ENCODE data around the gene DDR1.

DNA sequence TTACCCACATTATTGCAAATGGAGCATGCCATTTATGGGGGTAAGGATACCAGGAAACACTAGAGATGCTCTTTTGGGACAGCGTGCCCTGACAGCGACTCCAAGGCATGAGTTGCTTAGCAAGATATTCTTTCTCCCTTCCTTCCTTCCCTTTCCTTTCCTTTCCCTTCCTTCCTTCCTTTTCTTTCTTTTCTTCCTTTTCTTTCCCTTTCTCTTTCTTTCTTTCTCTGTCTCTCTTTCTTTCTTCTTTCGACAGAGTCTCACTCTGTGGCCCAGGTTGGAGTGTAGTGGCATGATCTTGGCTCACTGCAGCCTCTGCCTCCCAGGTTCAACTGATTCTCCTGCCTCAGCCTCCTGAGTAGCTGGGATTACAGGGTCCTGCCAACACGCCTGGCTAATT, 59.7 kb downstream of the DDR1 start:
- TF ChIP-seq, protein P1, sequence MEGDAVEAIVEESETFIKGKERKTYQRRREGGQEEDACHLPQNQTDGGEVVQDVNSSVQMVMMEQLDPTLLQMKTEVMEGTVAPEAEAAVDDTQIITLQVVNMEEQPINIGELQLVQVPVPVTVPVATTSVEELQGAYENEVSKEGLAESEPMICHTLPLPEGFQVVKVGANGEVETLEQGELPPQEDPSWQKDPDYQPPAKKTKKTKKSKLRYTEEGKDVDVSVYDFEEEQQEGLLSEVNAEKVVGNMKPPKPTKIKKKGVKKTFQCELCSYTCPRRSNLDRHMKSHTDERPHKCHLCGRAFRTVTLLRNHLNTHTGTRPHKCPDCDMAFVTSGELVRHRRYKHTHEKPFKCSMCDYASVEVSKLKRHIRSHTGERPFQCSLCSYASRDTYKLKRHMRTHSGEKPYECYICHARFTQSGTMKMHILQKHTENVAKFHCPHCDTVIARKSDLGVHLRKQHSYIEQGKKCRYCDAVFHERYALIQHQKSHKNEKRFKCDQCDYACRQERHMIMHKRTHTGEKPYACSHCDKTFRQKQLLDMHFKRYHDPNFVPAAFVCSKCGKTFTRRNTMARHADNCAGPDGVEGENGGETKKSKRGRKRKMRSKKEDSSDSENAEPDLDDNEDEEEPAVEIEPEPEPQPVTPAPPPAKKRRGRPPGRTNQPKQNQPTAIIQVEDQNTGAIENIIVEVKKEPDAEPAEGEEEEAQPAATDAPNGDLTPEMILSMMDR (IDR thresholded peaks at IDR 0.05) = no peak
- TF ChIP-seq POLR2A (IDR thresholded peaks at IDR 0.05) = no peak
